HG02610 (cell line): ENCODE results near the gene OR2T2.
"Not testable (repeated sequence)": the region's sequence is repeated elsewhere in the genome, so short reads cannot be mapped to it uniquely, and the experiment has no call there.

Experiments
- ATAC-seq: cut with Tn5 transposase; IDR thresholded peaks from one replicate; pipeline ENCODE4 v1.9.1; 2021; ENCODE audit warnings: mild to moderate bottlenecking, moderate library complexity; ENCODE audit not compliant: unreplicated experiment

The OR2T2 gene

DNA sequence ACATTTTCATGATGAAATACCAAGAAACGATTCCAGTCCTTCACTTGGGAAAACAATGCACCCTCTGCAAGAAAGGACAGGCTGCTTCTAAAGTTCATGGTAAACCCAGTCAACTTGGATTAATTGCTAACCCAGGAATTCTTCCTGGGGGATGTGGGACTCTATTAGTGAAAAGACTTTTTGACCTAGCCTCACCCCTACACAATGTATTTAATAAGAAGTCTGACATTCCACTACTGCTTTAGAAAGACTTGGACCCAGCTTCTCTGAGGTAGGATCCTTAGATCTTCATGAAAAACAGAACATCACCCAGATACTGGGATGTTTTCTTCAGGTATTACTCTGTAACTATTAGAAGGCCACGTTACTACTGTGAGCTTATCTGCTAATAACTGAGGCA, at the start of gene OR2T2:
Gene OR2T2 (plus strand): TSS at position 239 of the 400 bp plus-strand sequence. CDS start 7,161 bp downstream, outside the sequence.
- not testable (repeated sequence) for ATAC-seq

GRCh38 chr1:248402748-248403147, 42.7 kb upstream of the OR2T2 start, which contains the start of gene OR2T1:
TSS of gene OR2T1 (plus strand) at chr1:248403048. CDS start at chr1:248406148, 3,100 bp downstream.
- ATAC-seq = no peak

DNA sequence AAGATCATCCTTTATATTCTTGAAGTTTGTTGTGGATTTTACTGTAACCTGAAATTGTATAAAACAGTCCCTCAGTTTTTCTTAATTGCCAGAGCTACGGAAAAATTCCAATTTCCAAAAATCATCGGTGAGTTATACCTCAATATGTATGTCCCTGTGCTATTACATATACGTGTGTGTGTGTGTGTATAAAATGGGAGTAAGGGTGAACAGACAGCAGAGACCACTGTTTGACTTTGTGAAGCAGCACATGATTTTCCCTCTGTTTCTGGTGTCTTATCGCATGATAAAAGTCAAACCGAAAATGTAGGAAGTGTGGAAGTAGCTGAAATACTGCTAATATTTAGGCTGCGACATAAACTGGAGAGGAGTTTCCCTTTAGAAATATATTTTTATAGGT, 41.4 kb upstream of the OR2T2 start:
- ATAC-seq = no peak

DNA sequence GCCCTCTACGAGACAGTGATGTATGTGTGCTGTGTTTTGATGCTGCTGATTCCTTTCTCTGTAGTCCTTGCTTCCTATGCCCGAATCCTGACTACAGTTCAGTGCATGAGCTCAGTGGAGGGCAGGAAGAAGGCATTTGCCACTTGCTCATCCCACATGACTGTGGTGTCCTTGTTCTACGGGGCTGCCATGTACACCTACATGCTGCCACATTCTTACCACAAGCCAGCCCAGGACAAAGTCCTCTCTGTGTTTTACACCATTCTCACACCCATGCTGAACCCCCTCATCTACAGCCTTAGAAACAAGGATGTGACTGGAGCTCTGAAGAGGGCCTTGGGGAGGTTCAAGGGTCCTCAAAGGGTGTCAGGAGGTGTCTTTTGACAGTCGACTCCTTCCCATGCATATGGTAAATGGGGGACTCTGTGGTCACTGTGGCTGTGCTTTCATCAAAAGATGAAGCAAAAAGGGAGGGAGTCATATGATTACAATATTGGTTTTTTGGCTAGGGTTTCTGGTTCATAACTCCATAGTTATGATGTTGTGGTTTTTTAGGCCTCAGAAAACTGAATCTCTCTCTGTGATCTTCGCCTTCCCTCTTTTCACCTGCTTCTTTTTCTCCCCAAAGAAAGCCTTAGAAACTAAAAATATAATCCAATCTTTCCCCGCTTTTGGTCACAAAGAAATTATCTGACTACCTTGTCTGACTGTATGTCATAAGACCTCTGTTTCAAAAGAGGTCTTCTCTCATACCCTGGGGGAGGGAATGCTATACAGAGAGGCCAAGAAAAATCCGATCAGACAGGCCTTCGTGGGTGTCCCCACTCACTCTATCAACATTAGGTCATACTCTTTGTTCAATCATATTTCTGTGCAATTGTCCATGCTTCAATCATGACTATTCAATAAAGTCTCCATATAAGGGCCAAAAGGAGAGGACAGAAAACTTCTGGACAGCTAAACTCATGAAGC, 38.4 kb upstream of the OR2T2 start:
- peak; percentile 89 for ATAC-seq

DNA sequence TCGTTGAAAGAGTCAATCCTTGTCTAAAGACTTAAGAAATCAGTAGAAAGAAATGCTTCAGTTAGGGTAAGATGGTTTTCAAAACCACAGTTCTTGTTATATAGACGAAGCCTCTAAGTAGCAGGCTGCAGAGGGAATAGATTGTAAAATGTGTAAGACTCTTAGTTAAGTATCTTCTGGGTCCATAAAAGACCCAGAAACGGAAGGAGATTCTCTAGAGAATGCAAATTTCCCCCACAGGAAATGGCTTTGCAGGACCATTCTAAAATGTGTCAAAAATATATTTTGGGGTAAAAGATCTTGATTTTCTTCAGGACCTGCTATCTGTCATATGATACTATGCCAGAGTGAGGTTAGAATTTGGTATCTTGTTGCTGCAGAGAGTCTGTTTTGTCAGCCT, 29.2 kb upstream of the OR2T2 start:
- no peak for ATAC-seq

- ATAC-seq = no peak
Measured at GRCh38 chr1:248417854-248418253, 27.6 kb upstream of the OR2T2 start.

GRCh38 chr1:248421384-248421783, 24.1 kb upstream of the OR2T2 start:
- no peak for ATAC-seq

DNA sequence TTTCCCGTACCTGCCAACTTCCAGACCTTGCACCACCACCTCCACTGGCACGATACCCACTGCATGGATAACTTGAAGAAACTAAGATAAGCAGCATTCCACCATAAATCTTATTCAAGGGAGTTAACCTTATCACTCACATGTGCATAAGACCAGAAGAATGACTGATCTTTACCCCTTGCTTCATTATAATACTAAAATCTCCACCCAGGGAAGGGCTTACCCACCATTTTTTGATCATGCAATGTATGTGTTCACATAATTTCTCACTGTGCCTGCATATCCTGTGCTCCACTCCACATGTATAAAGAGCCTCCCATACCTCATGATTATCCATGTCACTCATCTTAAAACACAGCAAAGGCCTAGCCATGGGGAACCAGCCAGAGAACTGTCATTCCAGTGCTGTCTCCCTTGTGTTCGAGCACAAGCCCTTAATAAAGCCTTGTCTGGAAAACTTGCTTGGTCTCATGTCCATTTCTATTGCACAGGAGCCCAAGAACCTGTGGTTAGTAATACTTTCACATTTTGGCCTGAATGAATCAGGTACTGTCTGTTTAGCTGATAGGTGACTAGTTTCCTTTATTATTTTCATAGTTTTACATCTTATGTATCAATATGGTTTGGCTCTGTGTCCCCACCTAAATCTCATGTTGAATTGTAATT, 17.8 kb upstream of the OR2T2 start:
- ATAC-seq = peak; percentile 43

DNA sequence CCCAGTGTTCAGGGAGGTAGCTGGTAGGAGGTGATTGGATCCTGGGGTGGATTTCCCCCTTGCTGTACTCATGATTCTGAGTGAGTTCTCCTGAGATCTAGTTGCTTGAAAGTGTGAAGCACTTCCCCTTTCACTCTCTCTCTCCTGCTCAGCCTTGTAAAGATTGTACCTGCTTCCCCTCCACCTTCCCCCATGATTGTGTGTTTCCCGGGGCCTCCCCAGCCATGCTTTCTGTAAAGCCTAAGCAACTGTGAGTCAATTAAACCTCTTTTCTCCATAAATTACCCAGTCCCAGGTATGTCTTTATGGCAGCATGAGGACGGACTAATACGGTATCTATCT, 17.3 kb upstream of the OR2T2 start:
- peak; percentile 93 for ATAC-seq

GRCh38 chr1:248431683-248432082, 13.8 kb upstream of the OR2T2 start:
- ATAC-seq = not testable (repeated sequence)

GRCh38 chr1:248432201-248432600, 13.2 kb upstream of the OR2T2 start:
- ATAC-seq = not testable (repeated sequence)

GRCh38 chr1:248433811-248434415, 11.5 kb upstream of the OR2T2 start:
- ATAC-seq = not testable (repeated sequence)

- peak; percentile 56 for ATAC-seq
Measured at GRCh38 chr1:248434913-248435312, 10.5 kb upstream of the OR2T2 start.

GRCh38 chr1:248436303-248436702, 9.1 kb upstream of the OR2T2 start:
- ATAC-seq = peak; percentile 33

GRCh38 chr1:248438668-248439067, 6.8 kb upstream of the OR2T2 start:
- ATAC-seq = peak; percentile 69

DNA sequence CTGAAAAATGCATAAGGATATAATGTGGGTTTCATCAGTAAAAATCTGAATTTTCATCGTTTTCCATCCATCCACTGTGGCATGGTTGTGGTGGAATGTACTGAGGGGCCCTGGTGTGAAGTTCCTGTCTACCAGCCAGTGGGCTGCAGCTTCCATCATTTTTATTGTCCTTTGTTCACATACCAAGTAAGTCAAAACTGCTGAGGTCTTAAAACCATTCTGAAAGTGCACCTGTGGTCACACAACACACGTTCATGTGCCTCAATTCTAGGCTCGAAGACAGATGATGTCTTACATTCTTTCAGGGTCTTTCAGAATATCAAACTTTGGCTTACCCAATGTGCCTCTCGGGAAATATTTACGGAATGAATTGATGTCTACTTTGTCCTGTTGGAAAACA, 6.2 kb upstream of the OR2T2 start:
- ATAC-seq = not testable (repeated sequence)

- not testable (repeated sequence) for ATAC-seq
Measured at GRCh38 chr1:248442500-248443277, 2.7 kb upstream of the OR2T2 start.

- not testable (repeated sequence) for ATAC-seq
Measured at GRCh38 chr1:248444603-248445002, 834 bp upstream of the OR2T2 start.

DNA sequence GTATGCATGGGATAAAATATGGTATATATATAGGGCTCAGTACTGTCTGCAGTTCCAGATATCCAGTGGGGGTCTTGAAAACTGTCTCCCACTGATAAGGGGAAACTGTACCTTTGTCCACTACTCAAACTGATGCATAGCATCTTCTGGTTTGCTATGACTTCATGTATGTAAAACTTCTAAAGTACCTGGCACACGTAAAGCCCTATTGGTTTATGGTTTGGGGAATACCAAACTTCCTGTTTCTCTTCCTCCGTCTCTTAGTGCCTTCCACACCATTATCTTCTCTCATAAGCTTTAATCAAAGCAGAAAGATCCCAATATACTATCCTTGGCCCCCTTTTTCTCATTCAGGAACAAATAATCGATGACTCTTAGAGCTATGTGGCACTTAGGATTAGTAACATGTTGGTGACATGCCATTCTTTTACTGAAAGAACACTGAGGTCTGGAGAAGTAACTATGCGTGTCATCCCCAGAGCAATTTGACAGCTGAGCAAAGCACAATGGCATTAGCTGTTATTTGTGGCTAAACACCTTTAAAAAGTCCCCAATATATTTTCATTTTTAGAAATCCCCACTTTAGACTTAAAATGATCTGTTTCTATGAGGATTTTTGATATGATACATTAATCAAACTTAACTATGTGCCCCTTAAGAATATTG, 3.1 kb downstream of the OR2T2 start:
- peak; percentile 65 for ATAC-seq

- not testable (repeated sequence) for ATAC-seq
Measured at GRCh38 chr1:248449821-248450465, 4.5 kb downstream of the OR2T2 start.
